ENCODE measurements around the gene UGT8.
"Not testable (repeated sequence)": the region's sequence is repeated elsewhere in the genome, so short reads cannot be mapped to it uniquely, and the experiment has no call there.

DNA sequence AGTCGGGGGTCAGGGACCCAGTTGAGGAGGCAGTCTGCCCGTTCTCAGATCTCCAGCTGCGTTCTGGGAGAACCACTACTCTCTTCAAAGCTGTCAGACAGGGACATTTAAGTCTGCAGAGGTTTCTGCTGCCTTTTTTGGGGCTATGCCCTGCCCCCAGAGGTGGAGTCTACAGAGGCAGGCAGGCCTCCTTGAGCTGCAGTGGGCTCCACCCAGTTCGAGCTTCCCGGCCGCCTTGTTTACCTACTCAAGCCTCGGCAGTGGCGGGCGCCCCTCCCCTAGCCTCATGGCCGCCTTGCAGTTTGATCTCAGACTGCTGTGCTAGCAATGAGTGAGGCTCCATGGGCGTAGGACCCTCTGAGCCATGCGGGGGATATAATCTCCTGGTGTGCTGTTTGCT lies 17.4 kb downstream of the UGT8 start:
- TF ChIP-seq POLR2AphosphoS5 (IDR thresholded peaks at IDR 0.05; ENCODE audit: borderline replicate concordance, low read depth, low read length); EZH2 (IDR thresholded peaks at IDR 0.05): not testable (repeated sequence)
